DND-41 (cell line): Measurements from ENCODE around the gene FRMD8.
A peak's percentile ranks its signal among the peaks of the same experiment; 100 is the strongest.

ENCODE experiments used
- ATAC-seq: fragments of 200-7000 bp; cut with Tn5 transposase; 3 replicates; pipeline ENCODE4 v1.9.1; 2021; ENCODE audit warnings: low read depth; ENCODE audit not compliant: insufficient read depth
- DNase-seq: peaks from one replicate; pipeline ENCODE4 v3.0.0-alpha.2; 2020
- H2AFZ ChIP-seq: 2 replicates; pipeline ENCODE4 v1.6.0; 2012; ENCODE audit warnings: low read depth, low read length
- H3K27ac ChIP-seq: 2 replicates; pipeline ENCODE4 v1.5.1; 2012; ENCODE audit warnings: low read length, inconsistent platforms
- H3K27me3 ChIP-seq: fragments of 200-600 bp; sonication (generic); 2 replicates; pipeline ENCODE4 v1.6.0; 2012; ENCODE audit warnings: low read length, mild to moderate bottlenecking, inconsistent platforms; ENCODE audit not compliant: insufficient read depth, poor library complexity
- H3K36me3 ChIP-seq: 2 replicates; pipeline ENCODE4 v1.5.1; 2012; ENCODE audit warnings: low read length, inconsistent platforms; ENCODE audit not compliant: insufficient read depth
- H3K4me1 ChIP-seq: 2 replicates; pipeline ENCODE4 v1.5.1; 2012; ENCODE audit warnings: mild to moderate bottlenecking, low read length; ENCODE audit not compliant: insufficient read depth
- H3K4me2 ChIP-seq: 2 replicates; pipeline ENCODE4 v1.6.0; 2012; ENCODE audit warnings: mild to moderate bottlenecking, moderate library complexity, low read length, inconsistent platforms; ENCODE audit not compliant: insufficient read depth
- H3K4me3 ChIP-seq, 2 experiments: fragments of 200-600 bp in 1 of 2; shearing (Covaris generic) in 1 of 2; 2 replicates each; pipeline ENCODE4 v1.5.1; 2012 to 2016; ENCODE audit warnings: inconsistent platforms in 2 of 2, low read length in 2 of 2, mild to moderate bottlenecking in 2 of 2, low read depth in 1 of 2, moderate library complexity in 1 of 2
- H3K79me2 ChIP-seq: 2 replicates; pipeline ENCODE4 v1.6.0; 2012; ENCODE audit warnings: low read length, inconsistent platforms; ENCODE audit not compliant: insufficient read depth
- H3K9ac ChIP-seq: 2 replicates; pipeline ENCODE4 v1.6.0; 2012; ENCODE audit warnings: low read depth, mild to moderate bottlenecking, inconsistent platforms, low read length, moderate library complexity
- H3K9me3 ChIP-seq: 2 replicates; pipeline ENCODE4 v1.5.1; 2012; ENCODE audit warnings: low read length, moderate library complexity, mild to moderate bottlenecking, inconsistent platforms; ENCODE audit not compliant: insufficient read depth, severe bottlenecking
- H4K20me1 ChIP-seq: 2 replicates; pipeline ENCODE4 v1.6.0; 2012; ENCODE audit warnings: low read length; ENCODE audit not compliant: insufficient read depth
- CTCF ChIP-seq: IDR thresholded peaks from 2 replicates; pipeline ENCODE4 v1.5.1; 2012; ENCODE audit warnings: borderline replicate concordance, low read length, moderate library complexity, mild to moderate bottlenecking; ENCODE audit not compliant: poor library complexity, severe bottlenecking; ENCODE audit errors: extremely low read depth
- EZH2 ChIP-seq: IDR thresholded peaks from 3 replicates; pipeline ENCODE4 v1.6.1; 2012; ENCODE audit warnings: borderline replicate concordance, low read depth, mild to moderate bottlenecking, moderate library complexity, low read length, inconsistent platforms; ENCODE audit not compliant: severe bottlenecking

Gene FRMD8

DNA sequence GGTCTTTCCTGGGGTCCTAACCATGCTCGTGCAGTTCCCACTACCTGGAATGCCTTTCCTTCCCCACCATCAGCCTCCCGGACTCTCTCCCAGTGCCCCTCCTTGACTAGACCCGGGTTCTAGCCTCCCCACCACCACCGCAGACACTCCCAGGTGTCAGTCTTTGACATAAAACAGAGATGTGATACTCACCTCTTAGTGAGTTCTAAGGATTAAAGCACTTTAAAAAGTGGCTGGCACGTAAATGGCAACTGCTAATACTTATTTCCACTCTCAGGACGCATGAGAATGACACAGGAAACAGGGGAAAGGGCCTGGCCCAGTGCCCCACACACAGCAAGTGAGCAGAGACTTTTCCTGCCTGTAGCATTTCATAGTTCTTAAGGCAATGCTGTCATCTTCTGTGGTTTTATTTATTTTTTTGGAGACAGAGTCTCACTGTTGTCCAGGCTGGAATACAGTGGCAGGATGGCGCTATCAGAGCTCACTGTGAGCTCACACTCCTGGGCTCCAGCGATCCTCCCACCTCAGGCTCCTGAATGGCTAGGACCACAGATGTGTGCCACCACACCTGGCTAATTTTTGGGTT is 2.0 kb upstream of the FRMD8 start:
- H3K9ac ChIP-seq: no peak overlapping the region
- H2AFZ ChIP-seq: no peak overlapping the region
- peak overlapping the region; percentile 91; the same call in 1 of the 2 replicates for H3K4me2 ChIP-seq
- H3K9me3 ChIP-seq: no peaks in the 10 kb centered on the region
- H4K20me1 ChIP-seq: peaks cover 4% of the 10 kb centered on the region
- H3K27ac ChIP-seq: peak overlapping the region; percentile 40
- H3K36me3 ChIP-seq: peaks cover 14% of the 10 kb centered on the region
- peaks cover 84% of the 10 kb centered on the region for H3K4me1 ChIP-seq
- DNase-seq (no peak), ATAC-seq (no peak)
- TF ChIP-seq EZH2 (no peak), CTCF (no peak)
- H3K4me3 ChIP-seq: no peak overlapping the region
- no peaks in the 10 kb centered on the region for H3K27me3 ChIP-seq
- H3K79me2 ChIP-seq: peaks cover 61% of the 10 kb centered on the region

GRCh38 chr11:65388731-65389130 is 2.3 kb downstream of the FRMD8 start:
- TF ChIP-seq CTCF (no peak), EZH2 (no peak)
- H3K4me3 ChIP-seq: peak overlapping the region in 1 of 2 experiments; percentile 6; a peak in 1 of 4 replicates
- H3K36me3 ChIP-seq: peaks cover 48% of the 10 kb centered on the region
- DNase-seq (no peak), ATAC-seq (no peak)
- H3K9ac ChIP-seq: peak overlapping the region; percentile 84; the same call in 1 of the 2 replicates
- no peak overlapping the region for H2AFZ ChIP-seq
- peaks cover 22% of the 10 kb centered on the region for H4K20me1 ChIP-seq
- peak overlapping the region; percentile 44 for H3K27ac ChIP-seq
- no peaks in the 10 kb centered on the region for H3K27me3 ChIP-seq
- no peaks in the 10 kb centered on the region for H3K9me3 ChIP-seq
- peaks cover 59% of the 10 kb centered on the region for H3K4me1 ChIP-seq
- H3K4me2 ChIP-seq: peak overlapping the region; percentile 91; the same call in 1 of the 2 replicates
- H3K79me2 ChIP-seq: peaks cover 77% of the 10 kb centered on the region

DNA sequence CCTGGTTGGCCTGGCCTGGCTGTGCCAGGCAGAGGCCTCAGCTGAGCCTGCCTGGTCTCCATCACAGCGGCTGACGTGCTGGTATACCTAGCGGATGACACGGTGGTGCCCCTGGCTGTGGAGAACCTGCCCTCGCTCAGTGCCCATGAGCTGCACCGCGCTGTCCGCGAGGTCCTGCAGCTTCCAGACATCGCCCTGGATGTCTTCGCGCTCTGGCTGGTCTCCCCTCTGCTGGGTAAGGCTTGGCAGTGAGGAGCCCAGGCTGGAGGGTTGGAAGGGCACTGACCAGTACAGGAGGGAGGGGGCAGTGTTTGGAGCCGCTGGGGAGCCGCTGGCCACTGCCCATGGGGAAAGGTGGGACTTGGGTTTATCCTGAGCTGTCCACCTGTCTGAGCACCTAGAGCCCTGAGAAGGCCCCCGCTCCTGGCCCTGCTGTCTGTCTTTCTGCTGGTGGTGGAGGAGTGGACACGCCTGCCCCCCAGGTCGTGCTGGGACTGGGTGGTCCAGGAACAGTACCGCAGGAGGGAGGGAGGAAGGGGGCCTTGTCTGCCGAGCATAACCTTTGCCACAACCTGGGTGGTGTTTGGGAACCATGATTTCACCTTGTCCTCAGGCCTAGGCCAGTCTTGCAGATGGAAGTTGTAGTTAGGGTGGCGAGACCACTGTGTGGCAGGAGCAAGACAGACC is 3.0 kb downstream of the FRMD8 start:
- peaks cover 75% of the 10 kb centered on the region for H3K79me2 ChIP-seq
- peak overlapping the region; percentile 91; the same call in 1 of the 2 replicates for H3K4me2 ChIP-seq
- H3K27me3 ChIP-seq: no peaks in the 10 kb centered on the region
- DNase-seq: no peak
- H3K9ac ChIP-seq: peak overlapping the region; percentile 84; the same call in 1 of the 2 replicates
- no peak for TF ChIP-seq CTCF
- no peak for TF ChIP-seq EZH2
- peaks cover 26% of the 10 kb centered on the region for H4K20me1 ChIP-seq
- peak overlapping the region; percentile 44 for H3K27ac ChIP-seq
- H3K9me3 ChIP-seq: no peaks in the 10 kb centered on the region
- peaks cover 52% of the 10 kb centered on the region for H3K4me1 ChIP-seq
- H3K36me3 ChIP-seq: peaks cover 55% of the 10 kb centered on the region
- ATAC-seq: no peak
- no peak overlapping the region for H2AFZ ChIP-seq
- H3K4me3 ChIP-seq: peak overlapping the region in 1 of 2 experiments; percentile 8; a peak in 1 of 4 replicates
